Ishikawa (cell line): ENCODE measurements around the gene SIX6.

ENCODE experiments used
- CEBPB ChIP-seq: IDR thresholded peaks from 2 replicates; pipeline ENCODE4 v1.6.1; 2012
- CREB1 ChIP-seq: IDR thresholded peaks from 2 replicates; pipeline ENCODE4 v1.6.1; 2012; ENCODE audit warnings: low read depth
- EGR1 ChIP-seq: IDR thresholded peaks from 2 replicates; pipeline ENCODE4 v1.6.1; 2012
- EP300 ChIP-seq: IDR thresholded peaks from 2 replicates; pipeline ENCODE4 v1.6.1; 2012; ENCODE audit warnings: borderline replicate concordance
- MAX ChIP-seq: IDR thresholded peaks from 2 replicates; pipeline ENCODE4 v1.6.1; 2012
- NFIC ChIP-seq: IDR thresholded peaks from 2 replicates; pipeline ENCODE4 v1.6.1; 2012
- RAD21 ChIP-seq: IDR thresholded peaks from 2 replicates; pipeline ENCODE4 v1.6.1; 2012; ENCODE audit warnings: low read depth
- REST ChIP-seq: IDR thresholded peaks from 2 replicates; pipeline ENCODE4 v1.6.1; 2012; ENCODE audit warnings: low read depth, mild to moderate bottlenecking
- TAF1 ChIP-seq: IDR thresholded peaks from 2 replicates; pipeline ENCODE4 v1.6.1; 2012; ENCODE audit warnings: low read depth, mild to moderate bottlenecking
- TCF12 ChIP-seq: IDR thresholded peaks from 2 replicates; pipeline ENCODE4 v1.6.1; 2012; ENCODE audit warnings: low read depth
- TEAD4 ChIP-seq: IDR thresholded peaks from 2 replicates; pipeline ENCODE4 v1.6.1; 2012
- USF1 ChIP-seq: IDR thresholded peaks from 2 replicates; pipeline ENCODE4 v1.6.1; 2012
- YY1 ChIP-seq: IDR thresholded peaks from 2 replicates; pipeline ENCODE4 v1.6.1; 2012; ENCODE audit warnings: low read depth
- ZBTB7A ChIP-seq: IDR thresholded peaks from 2 replicates; pipeline ENCODE4 v1.6.1; 2012; ENCODE audit warnings: low read depth

Gene SIX6

GRCh38 chr14:60553808-60554207 is 44.9 kb downstream of the SIX6 start:
- no peak for TF ChIP-seq CEBPB
- TF ChIP-seq TCF12 = no peak
- no peak for TF ChIP-seq TEAD4
- TF ChIP-seq MAX = no peak
- TF ChIP-seq ZBTB7A = no peak
- no peak for TF ChIP-seq CREB1
- no peak for TF ChIP-seq RAD21
- TF ChIP-seq EP300 = no peak
- no peak for TF ChIP-seq REST
- no peak for TF ChIP-seq USF1
- TF ChIP-seq TAF1 = no peak
- TF ChIP-seq EGR1 = no peak
- no peak for TF ChIP-seq NFIC
- no peak for TF ChIP-seq YY1

GRCh38 chr14:60561845-60562746 is 53.1 kb downstream of the SIX6 start:
- TF ChIP-seq TAF1 (no peak), REST (no peak), TCF12 (no peak), CEBPB (no peak), CREB1 (no peak), EP300 (no peak), USF1 (no peak), RAD21 (peak; percentile 94)
